ENCODE results near the gene LECT2. TPM values are rescaled to one million over a fixed set of nuclear protein-coding genes. Genes with fewer than 3 reads are reported as not detected.

The LECT2 gene
- total RNA-seq, 1 experiment from 2014 or later = not detected

GRCh38 chr5:135977375-135977928 is 22.7 kb upstream of the LECT2 start:
- Histone ChIP-seq H3K27me3 (ENCODE audit: low read length) (no peaks in the 10 kb centered on the region), H3K9me3 (ENCODE audit: low read length) (no peaks in the 10 kb centered on the region), H3K79me2 (ENCODE audit: low read length) (no peaks in the 10 kb centered on the region), H3K27ac (ENCODE audit: low read length) (no peak overlapping the region), H3K4me1 (ENCODE audit: insufficient read depth, low read length) (no peaks in the 10 kb centered on the region), H4K20me1 (ENCODE audit: low read length) (no peaks in the 10 kb centered on the region), H2AFZ (ENCODE audit: low read length) (no peak overlapping the region), H3F3A (ENCODE audit: low read length, unreplicated experiment) (no peaks in the 10 kb centered on the region), H3K4me2 (ENCODE audit: low read length) (no peak overlapping the region), H3K4me3 (ENCODE audit: low read length) (no peak overlapping the region), H3K36me3 (ENCODE audit: low read depth, low read length) (no peaks in the 10 kb centered on the region), H3K9me2 (replicated peaks; ENCODE audit: low read length) (no peaks in the 10 kb centered on the region), H3K9ac (ENCODE audit: low read length) (no peak overlapping the region)
- DNase-seq = no peak
- ChIA-PET POLR2A (ENCODE audit: unreplicated experiment) (no interaction called here), CTCF (no interaction called here)
- intact Hi-C loops (cut with micrococcal nuclease) = no loop called here
- no TSS peak for BruUV-seq (replicated peaks)
- TF ChIP-seq EZH2 (IDR thresholded peaks at IDR 0.05; ENCODE audit: low read length, unreplicated experiment) = no peak
- TF ChIP-seq, protein P1, sequence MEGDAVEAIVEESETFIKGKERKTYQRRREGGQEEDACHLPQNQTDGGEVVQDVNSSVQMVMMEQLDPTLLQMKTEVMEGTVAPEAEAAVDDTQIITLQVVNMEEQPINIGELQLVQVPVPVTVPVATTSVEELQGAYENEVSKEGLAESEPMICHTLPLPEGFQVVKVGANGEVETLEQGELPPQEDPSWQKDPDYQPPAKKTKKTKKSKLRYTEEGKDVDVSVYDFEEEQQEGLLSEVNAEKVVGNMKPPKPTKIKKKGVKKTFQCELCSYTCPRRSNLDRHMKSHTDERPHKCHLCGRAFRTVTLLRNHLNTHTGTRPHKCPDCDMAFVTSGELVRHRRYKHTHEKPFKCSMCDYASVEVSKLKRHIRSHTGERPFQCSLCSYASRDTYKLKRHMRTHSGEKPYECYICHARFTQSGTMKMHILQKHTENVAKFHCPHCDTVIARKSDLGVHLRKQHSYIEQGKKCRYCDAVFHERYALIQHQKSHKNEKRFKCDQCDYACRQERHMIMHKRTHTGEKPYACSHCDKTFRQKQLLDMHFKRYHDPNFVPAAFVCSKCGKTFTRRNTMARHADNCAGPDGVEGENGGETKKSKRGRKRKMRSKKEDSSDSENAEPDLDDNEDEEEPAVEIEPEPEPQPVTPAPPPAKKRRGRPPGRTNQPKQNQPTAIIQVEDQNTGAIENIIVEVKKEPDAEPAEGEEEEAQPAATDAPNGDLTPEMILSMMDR (conservative IDR thresholded peaks at IDR 0.05; ENCODE audit: low read depth, low read length) = 0 out of 2 replicates have a peak, but pooled peaks have one; percentile 20
- no peak for ATAC-seq

GRCh38 chr5:135976216-135976615 is 21.4 kb upstream of the LECT2 start:
- TF ChIP-seq EZH2phosphoT487 (IDR thresholded peaks at IDR 0.05; ENCODE audit: borderline replicate concordance, low read length) = no peak
- TF ChIP-seq EZH2 (IDR thresholded peaks at IDR 0.05; ENCODE audit: low read length, unreplicated experiment) = no peak
- TF ChIP-seq, protein P1 (conservative IDR thresholded peaks at IDR 0.05; ENCODE audit: low read depth, low read length) = no peak
- Histone ChIP-seq H3F3A (ENCODE audit: low read length, unreplicated experiment) (no peaks in the 10 kb centered on the region), H3K36me3 (ENCODE audit: low read depth, low read length) (no peaks in the 10 kb centered on the region), H2AFZ (ENCODE audit: low read length) (no peak overlapping the region), H3K79me2 (ENCODE audit: low read length) (no peaks in the 10 kb centered on the region), H3K9ac (ENCODE audit: low read length) (no peak overlapping the region), H3K4me2 (ENCODE audit: low read length) (no peak overlapping the region), H3K9me3 (ENCODE audit: low read length) (no peaks in the 10 kb centered on the region), H3K4me1 (ENCODE audit: insufficient read depth, low read length) (no peaks in the 10 kb centered on the region), H3K4me3 (ENCODE audit: low read length) (no peak overlapping the region), H3K9me2 (replicated peaks; ENCODE audit: low read length) (no peaks in the 10 kb centered on the region), H4K20me1 (ENCODE audit: low read length) (no peaks in the 10 kb centered on the region), H3K27ac (ENCODE audit: low read length) (no peak overlapping the region), H3K27me3 (ENCODE audit: low read length) (no peaks in the 10 kb centered on the region)
- intact Hi-C loops (cut with micrococcal nuclease) = no loop called here
- ChIA-PET CTCF (no interaction called here), POLR2A (ENCODE audit: unreplicated experiment) (no interaction called here)
- ATAC-seq (no peak), DNase-seq (no peak)
- BruUV-seq (replicated peaks) = no TSS peak

- H3K27ac ChIP-seq (ENCODE audit: low read length) = no peak overlapping the region
- no TSS peak for BruUV-seq (replicated peaks)
- DNase-seq (no peak), ATAC-seq (no peak)
- ChIA-PET POLR2A (ENCODE audit: unreplicated experiment) (no interaction called here), CTCF (no interaction called here)
- no peak overlapping the region for H2AFZ ChIP-seq (ENCODE audit: low read length)
- H3K79me2 ChIP-seq (ENCODE audit: low read length) = no peaks in the 10 kb centered on the region
- no peak overlapping the region for H3K4me3 ChIP-seq (ENCODE audit: low read length)
- H3K27me3 ChIP-seq (ENCODE audit: low read length) = no peaks in the 10 kb centered on the region
- no peaks in the 10 kb centered on the region for H4K20me1 ChIP-seq (ENCODE audit: low read length)
- intact Hi-C loops (cut with micrococcal nuclease) = no loop called here
- H3F3A ChIP-seq (ENCODE audit: low read length, unreplicated experiment) = no peaks in the 10 kb centered on the region
- H3K9me2 ChIP-seq (replicated peaks; ENCODE audit: low read length) = no peaks in the 10 kb centered on the region
- no peaks in the 10 kb centered on the region for H3K36me3 ChIP-seq (ENCODE audit: low read depth, low read length)
- no peaks in the 10 kb centered on the region for H3K9me3 ChIP-seq (ENCODE audit: low read length)
- H3K4me2 ChIP-seq (ENCODE audit: low read length) = no peak overlapping the region
- H3K9ac ChIP-seq (ENCODE audit: low read length) = no peak overlapping the region
- no peaks in the 10 kb centered on the region for H3K4me1 ChIP-seq (ENCODE audit: insufficient read depth, low read length)
- TF ChIP-seq EZH2phosphoT487 (IDR thresholded peaks at IDR 0.05; ENCODE audit: borderline replicate concordance, low read length) = no peak
- no peak for TF ChIP-seq EZH2 (IDR thresholded peaks at IDR 0.05; ENCODE audit: low read length, unreplicated experiment)
- TF ChIP-seq, protein P1 (conservative IDR thresholded peaks at IDR 0.05; ENCODE audit: low read depth, low read length) = no peak
These were observed 20.3 kb upstream of the LECT2 start for GRCh38 chr5:135975122-135975521.

Measured in PC-3 (cell line).